ENCODE data around the gene BSG.

BSG gene

DNA sequence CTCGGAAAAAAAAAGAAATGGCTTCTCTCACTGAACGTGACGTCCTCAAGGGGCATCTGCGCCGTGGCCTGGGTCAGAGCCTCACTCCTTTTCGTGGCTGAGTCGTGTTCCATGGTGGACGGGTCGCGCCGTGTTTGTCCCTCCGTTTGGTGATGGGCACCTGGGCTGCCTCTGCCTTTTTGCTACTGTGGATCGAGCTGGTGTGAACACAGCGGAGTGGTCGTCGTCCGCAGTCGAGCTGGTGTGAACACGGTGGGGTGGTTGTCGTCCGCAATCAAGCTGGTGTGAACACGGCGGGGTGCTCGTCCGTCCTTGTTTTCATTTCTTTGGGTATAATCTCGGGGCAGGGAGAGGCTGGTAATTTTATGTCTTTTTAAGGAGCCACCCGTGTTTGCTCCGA lies 28.9 kb downstream of the BSG start:
- no peak for TF ChIP-seq SIN3A (IDR thresholded peaks at IDR 0.05; ENCODE audit: borderline replicate concordance, insufficient read depth, low read length)
- no peak for TF ChIP-seq POLR2AphosphoS5 (IDR thresholded peaks at IDR 0.05; ENCODE audit: low read depth, low read length)
- TF ChIP-seq FOXP2 (optimal IDR thresholded peaks at IDR 0.05; ENCODE audit: borderline replicate concordance, extremely low read depth, extremely low read length, insufficient read depth): no peak

DNA sequence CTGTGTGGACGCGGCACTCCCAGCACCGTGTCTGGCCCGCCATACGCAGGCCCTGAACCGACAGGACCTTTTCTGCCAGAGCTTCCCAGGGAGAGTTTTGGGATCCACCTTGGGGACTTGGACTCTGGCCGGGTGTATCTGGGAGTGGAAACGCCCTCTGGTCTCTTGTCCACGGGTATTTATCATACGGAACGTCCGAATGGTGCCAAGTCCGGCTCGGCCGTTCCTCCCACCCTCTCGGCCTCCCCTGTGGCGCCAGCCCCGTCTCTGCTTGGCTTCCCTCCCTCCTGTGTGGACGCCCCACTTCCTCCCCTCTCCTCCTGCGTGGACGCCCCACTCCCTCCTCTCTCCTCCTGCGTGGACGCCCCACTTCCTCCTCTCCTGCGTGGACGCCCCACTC lies 29.4 kb downstream of the BSG start:
- TF ChIP-seq SIN3A (IDR thresholded peaks at IDR 0.05; ENCODE audit: borderline replicate concordance, insufficient read depth, low read length): no peak
- no peak for TF ChIP-seq TAF1 (IDR thresholded peaks at IDR 0.05; ENCODE audit: borderline replicate concordance, insufficient read depth, low read length)
- no peak for TF ChIP-seq POLR2AphosphoS5 (IDR thresholded peaks at IDR 0.05; ENCODE audit: low read depth, low read length)
- TF ChIP-seq FOXP2 (optimal IDR thresholded peaks at IDR 0.05; ENCODE audit: borderline replicate concordance, extremely low read depth, extremely low read length, insufficient read depth): no peak
- TF ChIP-seq, protein P1, sequence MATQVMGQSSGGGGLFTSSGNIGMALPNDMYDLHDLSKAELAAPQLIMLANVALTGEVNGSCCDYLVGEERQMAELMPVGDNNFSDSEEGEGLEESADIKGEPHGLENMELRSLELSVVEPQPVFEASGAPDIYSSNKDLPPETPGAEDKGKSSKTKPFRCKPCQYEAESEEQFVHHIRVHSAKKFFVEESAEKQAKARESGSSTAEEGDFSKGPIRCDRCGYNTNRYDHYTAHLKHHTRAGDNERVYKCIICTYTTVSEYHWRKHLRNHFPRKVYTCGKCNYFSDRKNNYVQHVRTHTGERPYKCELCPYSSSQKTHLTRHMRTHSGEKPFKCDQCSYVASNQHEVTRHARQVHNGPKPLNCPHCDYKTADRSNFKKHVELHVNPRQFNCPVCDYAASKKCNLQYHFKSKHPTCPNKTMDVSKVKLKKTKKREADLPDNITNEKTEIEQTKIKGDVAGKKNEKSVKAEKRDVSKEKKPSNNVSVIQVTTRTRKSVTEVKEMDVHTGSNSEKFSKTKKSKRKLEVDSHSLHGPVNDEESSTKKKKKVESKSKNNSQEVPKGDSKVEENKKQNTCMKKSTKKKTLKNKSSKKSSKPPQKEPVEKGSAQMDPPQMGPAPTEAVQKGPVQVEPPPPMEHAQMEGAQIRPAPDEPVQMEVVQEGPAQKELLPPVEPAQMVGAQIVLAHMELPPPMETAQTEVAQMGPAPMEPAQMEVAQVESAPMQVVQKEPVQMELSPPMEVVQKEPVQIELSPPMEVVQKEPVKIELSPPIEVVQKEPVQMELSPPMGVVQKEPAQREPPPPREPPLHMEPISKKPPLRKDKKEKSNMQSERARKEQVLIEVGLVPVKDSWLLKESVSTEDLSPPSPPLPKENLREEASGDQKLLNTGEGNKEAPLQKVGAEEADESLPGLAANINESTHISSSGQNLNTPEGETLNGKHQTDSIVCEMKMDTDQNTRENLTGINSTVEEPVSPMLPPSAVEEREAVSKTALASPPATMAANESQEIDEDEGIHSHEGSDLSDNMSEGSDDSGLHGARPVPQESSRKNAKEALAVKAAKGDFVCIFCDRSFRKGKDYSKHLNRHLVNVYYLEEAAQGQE (IDR thresholded peaks at IDR 0.05; ENCODE audit: insufficient read depth in 1 of 2, low read depth in 2 of 2, low read length in 2 of 2): no peak

DNA sequence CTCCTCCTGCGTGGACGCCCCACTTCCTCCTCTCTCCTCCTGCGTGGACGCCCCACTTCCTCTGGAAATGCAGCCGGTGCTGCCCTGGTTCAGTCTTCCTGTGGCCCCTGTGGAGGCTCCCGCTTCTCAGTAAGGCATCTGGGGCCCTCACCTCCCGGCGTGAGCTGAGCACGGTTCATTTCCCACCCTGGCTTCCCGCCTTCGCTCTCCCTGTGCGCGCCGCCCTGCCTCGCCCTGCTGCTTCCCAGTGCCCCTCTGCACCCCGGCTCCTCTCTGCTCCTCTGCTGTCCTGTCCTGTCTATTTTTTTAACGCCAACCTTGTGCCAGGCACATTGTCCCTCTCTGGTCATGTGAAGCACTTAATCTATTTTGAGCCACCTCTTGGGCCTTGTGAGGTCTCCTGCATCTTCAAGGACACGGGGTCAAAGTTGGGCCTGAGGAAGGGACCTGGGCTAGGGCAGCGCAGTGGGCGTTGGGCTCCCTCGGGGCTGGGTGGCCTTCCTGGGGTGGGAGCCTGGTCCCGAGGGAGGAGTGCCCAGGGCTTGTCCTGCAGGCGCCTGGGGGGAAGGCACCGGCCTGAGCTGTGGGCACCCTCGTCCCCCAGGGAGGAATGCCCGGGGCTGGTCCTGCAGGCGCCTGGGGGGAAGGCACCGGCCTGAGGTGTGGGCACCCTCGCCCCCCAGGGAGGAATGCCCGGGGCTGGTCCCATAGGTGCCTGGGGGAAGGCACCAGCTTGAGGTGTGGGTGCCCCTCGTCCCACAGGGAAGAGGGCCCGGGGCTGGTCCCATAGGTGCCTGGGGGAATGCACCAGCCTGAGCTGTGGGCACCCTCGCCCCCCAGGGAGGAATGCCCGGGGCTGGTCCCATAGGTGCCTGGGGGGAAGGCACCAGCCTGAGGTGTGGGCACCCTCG lies 30.2 kb downstream of the BSG start:
- no peak for TF ChIP-seq POLR2AphosphoS5 (IDR thresholded peaks at IDR 0.05; ENCODE audit: low read depth, low read length)
- no peak for TF ChIP-seq SIN3A (IDR thresholded peaks at IDR 0.05; ENCODE audit: borderline replicate concordance, insufficient read depth, low read length)
- no peak for TF ChIP-seq TAF1 (IDR thresholded peaks at IDR 0.05; ENCODE audit: borderline replicate concordance, insufficient read depth, low read length)
- no peak for TF ChIP-seq FOXP2 (optimal IDR thresholded peaks at IDR 0.05; ENCODE audit: borderline replicate concordance, extremely low read depth, extremely low read length, insufficient read depth)

DNA sequence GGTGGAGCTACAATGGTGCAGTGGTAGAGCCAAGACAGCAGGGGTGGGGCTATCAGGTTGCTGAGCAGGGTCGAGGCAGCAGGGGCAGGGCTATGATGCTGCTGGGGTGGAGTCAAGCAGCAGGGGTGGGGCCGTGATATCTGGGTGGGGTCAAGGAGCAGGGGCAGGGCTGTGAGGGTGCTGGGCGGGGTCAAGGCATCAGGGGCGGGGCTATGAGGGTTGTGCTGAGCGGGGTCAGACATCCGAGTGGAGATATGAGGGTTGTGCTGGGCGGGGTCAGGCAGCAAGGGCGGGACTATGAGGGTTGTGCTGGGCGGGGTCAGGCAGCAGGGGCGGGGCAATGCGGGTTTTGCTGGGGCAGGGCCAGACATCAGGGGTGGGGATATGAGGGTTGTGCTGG lies 32.0 kb downstream of the BSG start:
- no peak for TF ChIP-seq SIN3A (IDR thresholded peaks at IDR 0.05; ENCODE audit: borderline replicate concordance, insufficient read depth, low read length)
- TF ChIP-seq, protein P1 (IDR thresholded peaks at IDR 0.05; ENCODE audit: insufficient read depth in 1 of 2, low read depth in 2 of 2, low read length in 2 of 2): no peak
- no peak for TF ChIP-seq FOXP2 (optimal IDR thresholded peaks at IDR 0.05; ENCODE audit: borderline replicate concordance, extremely low read depth, extremely low read length, insufficient read depth)
- TF ChIP-seq POLR2AphosphoS5 (IDR thresholded peaks at IDR 0.05; ENCODE audit: low read depth, low read length): no peak
- TF ChIP-seq TAF1 (IDR thresholded peaks at IDR 0.05; ENCODE audit: borderline replicate concordance, insufficient read depth, low read length): no peak

DNA sequence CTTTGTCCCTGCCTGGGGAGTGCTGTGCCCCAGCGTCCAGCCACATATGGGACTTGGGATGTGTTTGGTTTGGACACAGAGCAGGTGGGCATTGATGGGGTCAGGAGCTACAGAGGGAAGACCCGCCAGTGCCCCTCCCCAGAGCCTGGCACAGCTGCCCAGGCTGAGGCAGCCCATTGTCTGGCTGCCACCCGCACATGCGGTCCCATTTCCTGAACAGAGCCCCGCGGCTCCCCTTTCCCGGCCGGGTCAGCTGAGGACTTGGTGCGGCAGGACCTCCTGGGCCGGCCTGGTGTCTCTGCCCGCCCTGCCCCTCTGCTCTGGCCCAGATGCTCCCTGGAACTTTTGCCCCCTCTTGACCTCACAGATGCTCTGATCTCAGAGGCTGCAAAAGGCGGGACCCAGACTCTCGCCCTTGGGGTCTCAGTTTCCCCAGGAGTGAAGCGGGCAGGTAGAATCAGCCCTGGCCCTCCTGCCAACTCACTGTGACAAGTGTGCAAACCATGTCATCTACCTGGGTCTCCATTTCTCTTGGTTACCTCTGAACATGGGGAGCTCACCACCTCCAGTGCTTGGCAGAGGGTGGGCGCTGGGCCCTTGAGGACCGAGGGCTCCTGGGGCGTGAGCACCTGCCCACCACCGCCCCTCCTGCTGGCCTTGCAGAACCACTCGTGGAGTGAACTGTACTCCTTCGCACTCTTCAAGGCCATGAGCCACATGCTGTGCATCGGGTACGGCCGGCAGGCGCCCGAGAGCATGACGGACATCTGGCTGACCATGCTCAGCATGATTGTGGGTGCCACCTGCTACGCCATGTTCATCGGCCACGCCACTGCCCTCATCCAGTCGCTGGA lies 35.1 kb downstream of the BSG start:
- TF ChIP-seq TAF1 (IDR thresholded peaks at IDR 0.05; ENCODE audit: borderline replicate concordance, insufficient read depth, low read length) (no peak), SIN3A (IDR thresholded peaks at IDR 0.05; ENCODE audit: borderline replicate concordance, insufficient read depth, low read length) (no peak), FOXP2 (optimal IDR thresholded peaks at IDR 0.05; ENCODE audit: borderline replicate concordance, extremely low read depth, extremely low read length, insufficient read depth) (no peak), POLR2AphosphoS5 (IDR thresholded peaks at IDR 0.05; ENCODE audit: low read depth, low read length) (no peak)
- TF ChIP-seq, protein P1 (IDR thresholded peaks at IDR 0.05; ENCODE audit: insufficient read depth in 1 of 2, low read depth in 2 of 2, low read length in 2 of 2): no peak

Measured in PFSK-1 (cell line).